ENCODE data around the gene OSBP. TPM values are rescaled to one million over a fixed set of nuclear protein-coding genes. Genes with fewer than 3 reads are reported as not detected.

OSBP gene
- total RNA-seq, 1 experiment from 2014 or later = 45.4 TPM

DNA sequence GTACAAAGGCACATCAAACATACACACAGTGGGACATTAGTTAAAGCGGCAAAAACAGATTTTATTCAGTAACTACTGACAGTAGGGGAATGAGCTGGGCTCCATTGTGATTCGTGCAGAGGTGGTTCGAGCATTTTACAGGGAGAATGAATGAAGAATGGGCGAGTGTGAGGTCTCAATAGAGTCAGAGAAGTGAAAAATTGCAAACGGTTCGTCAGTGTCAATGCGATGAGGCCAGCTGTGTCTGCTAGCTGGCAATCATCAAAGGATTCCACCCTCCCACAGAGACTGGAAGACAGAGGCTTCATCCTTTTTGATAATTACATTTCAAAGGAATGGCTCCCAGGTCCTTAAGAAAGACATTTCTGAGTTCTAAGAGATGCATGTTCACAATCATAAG is 86.9 kb downstream of the OSBP start:
- peaks cover 10% of the 10 kb centered on the region for H3K9me3 Mint-ChIP-seq
- H3K4me3 Mint-ChIP-seq = no peak overlapping the region; the same call in 1 of the 2 replicates
- ATAC-seq (no peak; the same call in 1 of the 2 replicates), DNase-seq (ENCODE audit: low spot score) (no peak)
- POLR2A ChIA-PET = interaction anchor here (0.9 kb wide), 1 partner anchor 8 kb away, joined by 3 read pairs; no protein-coding TSS in a partner anchor
- no peaks in the 10 kb centered on the region for H3K27me3 Mint-ChIP-seq (ENCODE audit: low read depth)
- CTCF ChIA-PET = interaction anchor here (3.1 kb wide), 1 partner anchor 8 kb away, joined by 20 read pairs; no protein-coding TSS in a partner anchor
- H3K27ac Mint-ChIP-seq = no peak overlapping the region
- TF ChIP-seq FOXP4 (CRISPR knock-in tag; IDR thresholded peaks at IDR 0.05) = no peak
- no peak for TF ChIP-seq NR3C1 (CRISPR knock-in tag; conservative IDR thresholded peaks at IDR 0.05; ENCODE audit: low read depth)
- TF ChIP-seq PREB (CRISPR knock-in tag; IDR thresholded peaks at IDR 0.05; ENCODE audit: borderline replicate concordance) = no peak
- TF ChIP-seq KAT7 (CRISPR knock-in tag; IDR thresholded peaks at IDR 0.05; ENCODE audit: borderline replicate concordance) = no peak
- no peak for TF ChIP-seq NFE2L1 (CRISPR knock-in tag; IDR thresholded peaks at IDR 0.05)
- TF ChIP-seq FOXK1 (CRISPR knock-in tag; IDR thresholded peaks at IDR 0.05) = no peak
- TF ChIP-seq ATF3 (CRISPR knock-in tag; conservative IDR thresholded peaks at IDR 0.05) = no peak
- TF ChIP-seq ZBTB21 (CRISPR knock-in tag; IDR thresholded peaks at IDR 0.05; ENCODE audit: borderline replicate concordance) = no peak
- TF ChIP-seq ATF1 (CRISPR knock-in tag; IDR thresholded peaks at IDR 0.05) = no peak
- H3K4me1 Mint-ChIP-seq = peaks cover 30% of the 10 kb centered on the region
- no peaks in the 10 kb centered on the region for H3K36me3 Mint-ChIP-seq

Small RNAs within 50 kb of the gene (microRNA-seq; reads per million reads assigned to microRNA genes)
- gene MIR3162 (ENCODE audit: borderline number of aligned reads) = not detected

Other genes starting within 250 kb of the OSBP start
- not detected in 3 replicates for gene OR5A2, start 189.4 kb downstream of the OSBP start, total RNA-seq (2021)
- gene OR5A1, start 179.3 kb downstream of the OSBP start, total RNA-seq (2021) = not detected in 3 replicates
- gene OR4D6, start 158.8 kb downstream of the OSBP start, total RNA-seq (2021) = not detected in 3 replicates
- gene OR4D10, start 142.5 kb downstream of the OSBP start, total RNA-seq (2021) = 0.07 TPM in 1 of 3 replicates, not detected in the others
- gene OR4D11, start 112.2 kb downstream of the OSBP start, total RNA-seq (2021) = not detected in 3 replicates
- not detected in 3 replicates for gene OR4D9, start 104.2 kb downstream of the OSBP start, total RNA-seq (2021)
- 27.6 to 30.5 TPM (median 29.9 TPM) in 3 replicates for gene PATL1, start 53.3 kb upstream of the OSBP start, total RNA-seq (2021)
- not detected in 3 replicates for gene OR10V1, start 98.1 kb upstream of the OSBP start, total RNA-seq (2021)
- 52.7 to 55.6 TPM (median 53.7 TPM) in 3 replicates for gene STX3, start 139.6 kb upstream of the OSBP start, total RNA-seq (2021)
- gene MRPL16, start 195.0 kb upstream of the OSBP start, total RNA-seq (2021) = 78.9 to 85.6 TPM (median 83.9 TPM) in 3 replicates
- gene CBLIF, start 229.7 kb upstream of the OSBP start, total RNA-seq (2021) = not detected in 3 replicates